HEK293T (cell line): ENCODE data around the gene PDE7B.

ENCODE experiments used
- ARNT ChIP-seq: fragments of 450-650 bp; IDR thresholded peaks from 2 replicates; pipeline ENCODE4 v1.6.1; 2017; ENCODE audit warnings: mild to moderate bottlenecking
- BHLHE40 ChIP-seq: fragments of 450-650 bp; IDR thresholded peaks from 2 replicates; pipeline ENCODE4 v1.6.1; 2016; ENCODE audit warnings: mild to moderate bottlenecking, moderate library complexity, borderline replicate concordance
- ELF4 ChIP-seq: fragments of 450-650 bp; IDR thresholded peaks from 2 replicates; pipeline ENCODE4 v1.6.1; 2017; ENCODE audit warnings: antibody characterized with exemption
- FOXA1 ChIP-seq: fragments of 450-650 bp; IDR thresholded peaks from 2 replicates; pipeline ENCODE4 v1.6.1; 2016; ENCODE audit warnings: mild to moderate bottlenecking
- FOXK2 ChIP-seq: fragments of 450-650 bp; IDR thresholded peaks from 2 replicates; pipeline ENCODE4 v1.6.1; 2016; ENCODE audit warnings: mild to moderate bottlenecking
- FOXM1 ChIP-seq: fragments of 450-650 bp; IDR thresholded peaks from 2 replicates; pipeline ENCODE4 v1.6.1; 2017; ENCODE audit warnings: mild to moderate bottlenecking, borderline replicate concordance
- HDGF ChIP-seq: fragments of 450-650 bp; IDR thresholded peaks from 2 replicates; pipeline ENCODE4 v1.6.1; 2017; ENCODE audit warnings: antibody characterized with exemption, borderline replicate concordance
- LEF1 ChIP-seq: fragments of 450-650 bp; IDR thresholded peaks from 2 replicates; pipeline ENCODE4 v1.6.1; 2017; ENCODE audit warnings: mild to moderate bottlenecking, borderline replicate concordance
- SP1 ChIP-seq: fragments of 450-650 bp; IDR thresholded peaks from 2 replicates; pipeline ENCODE4 v1.6.1; 2017
- SUZ12 ChIP-seq: fragments of 450-650 bp; IDR thresholded peaks from 2 replicates; pipeline ENCODE4 v1.6.1; 2016; ENCODE audit warnings: mild to moderate bottlenecking
- TARDBP ChIP-seq: fragments of 450-650 bp; IDR thresholded peaks from 2 replicates; pipeline ENCODE4 v1.6.1; 2016
- ZNF384 ChIP-seq: fragments of 450-650 bp; IDR thresholded peaks from 2 replicates; pipeline ENCODE4 v1.6.1; 2016

- no peak for TF ChIP-seq FOXM1
- TF ChIP-seq BHLHE40: no peak
- no peak for TF ChIP-seq LEF1
- no peak for TF ChIP-seq FOXA1
- no peak for TF ChIP-seq SP1
- TF ChIP-seq ELF4: no peak
- TF ChIP-seq ZNF384: no peak
- no peak for TF ChIP-seq FOXK2
- TF ChIP-seq TARDBP: no peak
- no peak for TF ChIP-seq ARNT
- TF ChIP-seq HDGF: no peak
- no peak for TF ChIP-seq SUZ12
Measured at GRCh38 chr6:136011475-136011874, 160.0 kb downstream of the PDE7B start.
